ENCODE data around the gene GSK3A. TPM values are rescaled to one million over a fixed set of nuclear protein-coding genes. Genes with fewer than 3 reads are reported as not detected.

GSK3A gene
- total RNA-seq, 1 donor from 2014 or later: 27.0 TPM

DNA sequence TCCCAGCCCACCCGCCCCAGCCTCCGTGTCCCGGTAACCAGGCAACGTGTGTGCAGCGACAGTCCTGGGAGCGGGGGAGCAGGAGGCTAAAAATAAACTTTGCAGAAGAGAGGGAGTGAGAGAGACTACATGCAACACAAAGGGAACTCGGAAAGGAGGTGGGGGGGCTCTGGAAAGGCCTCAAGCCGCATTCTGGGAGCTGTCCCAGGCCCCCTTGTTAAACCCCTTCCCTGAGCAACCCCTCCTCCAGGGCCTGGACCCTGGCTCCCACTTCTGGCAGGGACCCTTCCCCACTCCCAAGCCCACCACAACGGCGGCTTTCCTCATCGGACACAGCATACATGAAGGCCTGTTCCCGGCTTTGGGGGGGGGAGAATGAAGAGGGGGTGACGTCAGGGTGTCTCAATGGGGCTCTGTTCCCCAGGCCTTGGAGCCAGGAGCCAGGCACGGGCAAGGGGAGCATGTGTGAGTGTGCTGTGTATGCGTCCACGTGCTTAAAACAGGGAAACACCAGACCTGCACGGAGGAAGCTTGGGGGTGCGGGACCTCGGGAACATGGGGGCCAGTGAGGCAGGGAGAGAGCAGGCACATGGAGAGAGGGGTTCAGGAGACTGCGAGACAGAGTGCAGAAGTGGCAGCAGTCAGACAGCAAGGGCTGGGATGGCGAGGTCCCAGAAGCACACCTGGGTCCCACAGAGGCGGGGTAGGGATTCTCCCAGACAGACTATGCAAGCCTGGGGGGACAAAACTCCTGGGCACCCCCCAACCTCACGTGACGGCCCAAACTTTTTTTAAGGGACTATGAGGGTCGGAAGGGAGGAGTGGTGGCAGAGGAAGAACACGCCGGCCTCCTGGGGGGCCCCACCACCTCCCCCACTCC lies 10.2 kb upstream of the GSK3A start:
- H3K4me3 ChIP-seq: peak overlapping the region; percentile 84 to 95
- H3K9me3 ChIP-seq: no peaks in the 10 kb centered on the region
- peak overlapping the region; percentile 97 to 99 for H3K27ac ChIP-seq
- H3K36me3 ChIP-seq: peaks cover 6 to 18% of the 10 kb centered on the region in 2 donors
- H3K27me3 ChIP-seq: no peaks in the 10 kb centered on the region
- H3K4me1 ChIP-seq: peaks cover 20 to 41% of the 10 kb centered on the region in 2 donors
- intact Hi-C loops (cut with DNase I): no loop called here
- peak in 1 of 2 donors; percentile 80 for DNase-seq (ENCODE audit: low spot score in 2 of 2)
- TF ChIP-seq, protein P1, sequence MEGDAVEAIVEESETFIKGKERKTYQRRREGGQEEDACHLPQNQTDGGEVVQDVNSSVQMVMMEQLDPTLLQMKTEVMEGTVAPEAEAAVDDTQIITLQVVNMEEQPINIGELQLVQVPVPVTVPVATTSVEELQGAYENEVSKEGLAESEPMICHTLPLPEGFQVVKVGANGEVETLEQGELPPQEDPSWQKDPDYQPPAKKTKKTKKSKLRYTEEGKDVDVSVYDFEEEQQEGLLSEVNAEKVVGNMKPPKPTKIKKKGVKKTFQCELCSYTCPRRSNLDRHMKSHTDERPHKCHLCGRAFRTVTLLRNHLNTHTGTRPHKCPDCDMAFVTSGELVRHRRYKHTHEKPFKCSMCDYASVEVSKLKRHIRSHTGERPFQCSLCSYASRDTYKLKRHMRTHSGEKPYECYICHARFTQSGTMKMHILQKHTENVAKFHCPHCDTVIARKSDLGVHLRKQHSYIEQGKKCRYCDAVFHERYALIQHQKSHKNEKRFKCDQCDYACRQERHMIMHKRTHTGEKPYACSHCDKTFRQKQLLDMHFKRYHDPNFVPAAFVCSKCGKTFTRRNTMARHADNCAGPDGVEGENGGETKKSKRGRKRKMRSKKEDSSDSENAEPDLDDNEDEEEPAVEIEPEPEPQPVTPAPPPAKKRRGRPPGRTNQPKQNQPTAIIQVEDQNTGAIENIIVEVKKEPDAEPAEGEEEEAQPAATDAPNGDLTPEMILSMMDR (IDR thresholded peaks at IDR 0.05): no peak

DNA sequence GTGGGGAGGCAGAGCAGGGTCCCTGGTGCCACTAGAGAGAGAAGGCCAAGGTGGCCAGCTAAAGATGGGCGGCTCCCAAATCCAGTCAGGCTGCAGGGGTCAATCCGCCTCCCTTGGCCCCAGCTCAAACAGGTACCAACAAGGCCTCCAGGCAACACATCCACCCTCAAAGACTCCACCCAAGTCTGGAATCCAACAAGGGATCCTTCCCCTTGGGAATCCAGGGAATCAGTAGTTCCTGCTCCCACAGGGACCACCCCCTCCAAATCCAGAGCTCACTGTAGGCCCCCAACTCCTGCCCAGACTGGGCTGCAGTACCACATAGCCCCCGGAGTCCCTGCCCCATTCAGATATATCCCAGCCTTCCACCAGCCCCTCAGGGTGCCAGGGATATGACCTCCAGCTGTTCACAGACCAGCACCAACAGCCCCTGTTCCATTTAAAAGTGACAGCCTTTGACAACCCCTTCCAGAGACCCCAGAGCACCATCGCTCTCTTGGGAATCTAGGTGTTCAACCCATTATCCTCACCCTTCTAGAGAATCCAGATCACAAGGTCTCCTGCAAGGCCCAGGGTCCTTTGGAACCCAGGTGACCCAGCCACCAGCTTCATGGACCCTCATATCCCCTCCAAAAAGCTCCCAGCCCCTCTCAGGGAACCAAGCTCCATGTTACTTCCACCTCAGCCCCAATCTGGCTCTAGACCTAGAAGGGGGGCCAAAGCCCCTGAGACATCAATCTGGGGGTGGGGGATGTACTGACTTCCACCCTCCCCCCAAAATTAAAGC lies 9.4 kb upstream of the GSK3A start:
- Histone ChIP-seq H3K4me3 (peak overlapping the region; percentile 84 to 95), H3K36me3 (peaks cover 6 to 18% of the 10 kb centered on the region in 2 donors), H3K27me3 (no peaks in the 10 kb centered on the region), H3K4me1 (peaks cover 20 to 41% of the 10 kb centered on the region in 2 donors), H3K9me3 (no peaks in the 10 kb centered on the region), H3K27ac (peak overlapping the region; percentile 97 to 99)
- intact Hi-C loops (cut with DNase I): no loop called here
- DNase-seq (ENCODE audit: low spot score in 2 of 2): no peak
- TF ChIP-seq, protein P1 (IDR thresholded peaks at IDR 0.05): no peak

DNA sequence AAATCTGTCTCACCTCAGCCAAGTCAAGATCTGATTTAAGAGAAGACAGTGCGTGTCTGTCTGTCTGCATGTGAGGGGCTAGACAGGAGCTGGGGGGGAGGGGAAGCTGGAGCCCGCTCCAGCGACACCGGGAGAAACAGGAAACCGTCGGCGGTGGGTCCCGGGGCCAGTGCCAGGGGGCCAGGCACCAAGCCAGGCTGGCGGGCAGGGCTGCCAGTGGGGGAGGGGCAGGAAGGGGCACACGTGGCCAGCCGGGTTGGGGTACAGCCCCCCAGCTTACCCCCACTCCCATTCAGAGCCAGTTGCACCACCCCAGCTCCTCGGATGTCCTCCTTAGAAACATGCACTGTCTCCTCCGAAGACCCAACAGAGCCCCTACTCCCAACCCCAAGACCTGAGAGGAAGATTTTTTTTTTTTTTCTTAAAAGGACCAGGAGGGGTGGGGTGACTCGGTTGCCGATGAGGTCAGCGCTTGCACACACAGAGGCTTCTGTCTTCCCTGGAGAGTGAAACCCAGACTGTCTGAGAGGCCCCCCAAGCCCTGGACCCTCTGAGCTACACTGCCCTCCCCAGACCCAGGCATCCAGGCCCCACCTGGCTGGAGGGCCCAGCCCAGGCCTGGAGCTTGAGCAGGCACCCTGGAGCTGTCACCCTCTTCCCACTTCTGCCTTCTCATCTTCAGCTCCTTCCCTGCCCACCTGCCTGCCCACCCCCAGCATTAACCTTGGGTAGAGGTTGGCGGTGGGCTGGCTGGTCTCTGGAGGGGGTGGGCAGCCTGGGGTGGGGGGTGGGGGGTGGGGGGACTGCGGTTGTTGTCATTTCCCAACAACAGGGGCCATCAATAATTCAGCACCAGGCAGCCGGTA lies 8.5 kb upstream of the GSK3A start:
- no peaks in the 10 kb centered on the region for H3K27me3 ChIP-seq
- H3K4me1 ChIP-seq: peaks cover 23 to 42% of the 10 kb centered on the region in 2 donors
- H3K4me3 ChIP-seq: peak overlapping the region; percentile 24 to 84
- H3K36me3 ChIP-seq: peaks cover 6 to 18% of the 10 kb centered on the region in 2 donors
- TF ChIP-seq, protein P1 (IDR thresholded peaks at IDR 0.05): no peak
- peak overlapping the region; percentile 97 to 99 for H3K27ac ChIP-seq
- no peaks in the 10 kb centered on the region for H3K9me3 ChIP-seq
- intact Hi-C loops (cut with DNase I): no loop called here
- DNase-seq (ENCODE audit: low spot score in 2 of 2): no peak

DNA sequence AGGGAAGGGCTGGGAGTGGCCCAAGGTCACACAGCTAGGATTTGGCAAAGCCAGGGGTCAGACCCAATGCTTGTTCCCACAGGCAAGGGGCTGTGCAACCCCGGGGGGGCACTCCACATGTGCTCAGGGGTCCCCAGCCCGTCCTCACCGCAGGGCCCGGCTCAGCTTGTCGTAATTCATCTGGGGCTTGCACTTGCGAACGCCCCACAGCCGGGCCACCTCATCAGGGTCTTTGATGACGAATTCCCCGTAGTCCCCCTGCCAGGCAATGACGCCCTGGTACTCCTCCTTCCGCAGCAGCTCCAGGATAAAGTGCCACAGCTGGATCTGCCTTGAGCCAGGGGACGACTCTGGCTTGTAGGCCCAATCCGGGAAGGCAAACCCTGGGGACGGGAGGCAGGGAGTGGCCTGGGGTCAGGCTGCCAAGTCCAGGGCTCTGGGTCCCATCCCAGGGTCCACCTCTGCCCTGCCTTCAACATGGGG lies 7.8 kb upstream of the GSK3A start:
- TF ChIP-seq, protein P1 (IDR thresholded peaks at IDR 0.05): no peak
- intact Hi-C loops (cut with DNase I): no loop called here
- Histone ChIP-seq H3K9me3 (no peaks in the 10 kb centered on the region), H3K27me3 (no peaks in the 10 kb centered on the region), H3K36me3 (peaks cover 6 to 18% of the 10 kb centered on the region in 2 donors), H3K27ac (peak overlapping the region; percentile 97 to 99), H3K4me3 (peak overlapping the region; percentile 24 to 84), H3K4me1 (peaks cover 25 to 49% of the 10 kb centered on the region in 2 donors)
- DNase-seq (ENCODE audit: low spot score in 2 of 2): peak in 1 of 2 donors; percentile 80

DNA sequence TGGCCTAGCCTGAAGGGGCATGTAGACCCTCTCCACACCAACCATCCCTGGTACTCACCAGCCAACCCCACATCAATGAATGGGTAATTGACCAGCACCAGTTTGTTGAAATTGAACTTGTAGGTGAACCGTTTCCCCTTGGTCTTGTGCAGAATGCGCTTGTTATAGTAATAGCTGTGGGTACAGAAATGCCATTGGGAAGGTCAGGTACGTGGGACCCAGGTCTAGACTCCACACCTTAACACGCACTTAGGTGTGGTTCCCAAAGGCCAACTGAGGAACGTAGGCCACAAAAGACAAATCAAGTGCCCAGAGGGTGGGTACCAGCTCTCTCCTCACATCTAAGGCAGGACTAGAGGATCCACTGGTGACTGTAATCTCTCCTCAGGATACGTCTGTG lies 7.4 kb upstream of the GSK3A start:
- Histone ChIP-seq H3K4me3 (peak overlapping the region in 1 of 2 donors; percentile 84), H3K9me3 (no peaks in the 10 kb centered on the region), H3K4me1 (peaks cover 25 to 54% of the 10 kb centered on the region in 2 donors), H3K27ac (peak overlapping the region; percentile 97 to 99), H3K27me3 (no peaks in the 10 kb centered on the region), H3K36me3 (peaks cover 6 to 18% of the 10 kb centered on the region in 2 donors)
- TF ChIP-seq, protein P1 (IDR thresholded peaks at IDR 0.05): no peak
- no peak for DNase-seq (ENCODE audit: low spot score in 2 of 2)
- intact Hi-C loops (cut with DNase I): no loop called here

Measured in ascending aorta (tissue), 2 donors.